Activated CD4-positive, alpha-beta T cell treated with anti-CD3 and anti-CD28 coated beads, Interleukin-2, amount 50 U/mL, for 4 hours (primary cell): ENCODE data around the gene MSI1.

Experiments used
- DNase-seq, 2 experiments: peaks; one replicate each; pipeline ENCODE4 v3.0.0-alpha.2; 2020

Gene MSI1

DNA sequence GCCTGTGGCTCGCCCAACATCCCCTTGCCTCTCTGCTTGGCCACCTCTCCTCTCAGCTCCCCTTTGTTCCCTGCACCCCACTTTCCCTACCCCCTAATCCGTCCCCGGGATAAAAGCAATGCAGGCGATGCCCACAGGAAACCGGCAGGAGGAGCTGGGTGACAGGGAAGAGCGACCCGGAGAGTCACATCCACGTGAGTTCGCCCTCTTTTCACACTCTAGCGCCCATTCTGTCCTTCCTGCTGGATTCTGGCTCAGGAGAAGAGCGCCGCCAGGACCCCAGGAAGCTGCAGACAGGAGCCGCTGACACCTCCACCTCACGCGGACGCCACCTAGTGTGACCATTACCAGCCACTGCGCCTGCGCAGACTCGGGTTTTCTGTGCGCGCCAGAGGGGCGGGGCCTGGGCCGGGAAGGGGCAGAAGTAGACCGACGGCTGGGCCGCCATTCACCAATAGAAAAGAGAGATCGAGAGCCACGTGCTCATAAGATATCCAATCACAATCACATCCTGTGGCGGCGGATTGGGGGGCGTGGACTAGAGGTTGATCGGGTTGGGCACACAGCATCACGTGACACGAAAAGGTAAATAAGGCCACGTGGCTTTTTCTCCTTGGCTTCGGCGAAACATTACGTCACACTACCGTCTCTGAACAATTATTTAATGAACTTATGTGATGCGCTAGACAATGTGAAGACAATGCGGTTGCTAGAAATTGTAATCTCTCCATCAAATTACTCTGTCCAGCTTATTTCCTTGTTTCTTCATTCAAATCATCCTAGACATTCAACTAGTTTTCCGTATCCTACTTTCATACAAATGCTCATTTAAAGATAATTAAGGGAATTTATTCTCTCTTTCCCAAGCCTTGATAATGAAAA, 51.5 kb downstream of the MSI1 start:
- peak; percentile 100 for DNase-seq

- no peak for DNase-seq
These were observed 52.2 kb downstream of the MSI1 start for GRCh38 chr12:120316798-120317223.

DNA sequence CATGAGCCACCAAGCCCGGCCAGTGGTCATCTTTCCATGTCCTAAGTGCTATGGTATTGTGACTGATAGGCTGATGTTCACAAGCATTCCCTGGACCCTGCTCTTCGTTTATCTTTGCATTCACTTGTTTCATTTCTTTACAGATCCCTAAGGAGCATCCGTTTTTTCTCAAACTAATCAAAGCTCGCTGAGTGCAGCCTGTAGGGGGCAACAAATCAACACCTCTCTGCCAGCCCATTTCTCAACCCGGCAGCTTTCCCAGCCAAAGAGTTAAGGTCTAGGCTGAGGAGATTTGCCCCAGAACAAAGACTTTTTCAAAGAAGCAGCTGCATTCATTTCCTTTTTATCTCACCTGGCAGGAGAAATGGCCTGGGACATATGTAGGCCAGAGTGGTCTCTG, 54.7 kb downstream of the MSI1 start:
- no peak for DNase-seq

GRCh38 chr12:120301962-120302815, 66.8 kb downstream of the MSI1 start, which contains the start of gene SIRT4:
Gene SIRT4, plus strand, starts transcription at chr12:120302321. Its CDS starts 1,241 bp downstream, at chr12:120303562.
- DNase-seq: peak; percentile 87 to 88

GRCh38 chr12:120292661-120293531, 76.1 kb downstream of the MSI1 start, which contains the start of gene RNU4-1:
Gene RNU4-1, minus strand, starts transcription at chr12:120293237.
- DNase-seq: peak; percentile 63

DNA sequence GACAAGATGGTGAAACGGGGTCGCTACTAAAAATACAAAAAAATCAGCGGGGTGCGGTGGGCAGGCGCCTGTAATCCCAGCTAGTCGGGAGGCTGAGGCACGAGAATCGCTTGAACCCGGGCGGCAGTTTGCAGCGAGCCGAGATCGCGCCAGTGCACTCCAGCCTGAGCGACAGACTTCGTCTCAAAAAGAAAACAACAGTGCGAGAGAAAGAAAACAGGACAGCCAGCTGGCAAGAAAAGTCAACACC, 76.6 kb downstream of the MSI1 start:
- DNase-seq: no peak
